ENCODE data around the gene SELENOO.

Gene SELENOO

DNA sequence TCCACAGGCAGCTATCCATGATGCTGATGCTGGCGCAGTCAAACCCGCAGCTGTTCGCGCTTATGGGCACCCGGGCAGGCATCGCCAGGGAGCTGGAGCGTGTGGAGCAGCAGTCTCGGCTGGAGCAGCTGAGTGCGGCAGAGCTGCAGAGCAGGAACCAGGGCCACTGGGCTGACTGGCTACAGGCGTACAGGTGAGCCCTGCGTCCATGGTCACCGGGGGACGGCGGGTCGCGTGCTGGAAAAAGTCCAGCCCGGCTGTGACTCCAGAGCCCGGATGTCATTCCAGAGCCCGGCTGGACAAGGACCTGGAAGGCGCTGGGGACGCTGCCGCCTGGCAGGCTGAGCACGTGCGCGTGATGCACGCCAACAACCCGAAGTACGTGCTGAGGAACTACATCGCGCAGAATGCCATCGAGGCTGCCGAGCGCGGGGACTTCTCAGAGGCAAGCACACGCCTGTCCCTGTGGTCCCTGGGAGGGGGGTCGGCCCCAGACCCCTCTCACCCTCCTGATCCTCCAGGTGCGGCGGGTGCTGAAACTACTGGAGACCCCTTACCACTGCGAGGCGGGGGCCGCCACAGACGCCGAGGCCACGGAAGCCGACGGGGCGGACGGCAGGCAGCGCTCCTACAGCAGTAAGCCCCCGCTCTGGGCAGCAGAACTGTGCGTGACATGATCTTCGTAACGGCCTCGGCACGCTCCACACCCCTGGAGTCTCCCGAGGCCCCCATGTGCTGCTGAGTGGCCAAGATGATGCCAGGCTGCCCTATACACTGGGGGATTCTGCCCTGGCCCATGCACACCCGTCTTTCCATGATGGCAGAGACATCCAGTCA is 16.1 kb downstream of the SELENOO start:
- no peaks in the 10 kb centered on the region for H3K9me2 ChIP-seq (replicated peaks; ENCODE audit: control insufficient read depth, low read length)
- H3K4me1 ChIP-seq (ENCODE audit: control insufficient read depth, low read length) = no peaks in the 10 kb centered on the region

GRCh38 chr22:50217543-50218152 is 16.8 kb downstream of the SELENOO start:
- peaks cover 93% of the 10 kb centered on the region for H3K36me3 ChIP-seq (ENCODE audit: control insufficient read depth, low read length)
- no peak overlapping the region for H3K4me2 ChIP-seq (ENCODE audit: low read length)
- H3F3A ChIP-seq (ENCODE audit: control insufficient read depth, insufficient read depth) = no peaks in the 10 kb centered on the region
- TF ChIP-seq CTCF (IDR thresholded peaks at IDR 0.05; ENCODE audit: low read depth, low read length, poor library complexity, severe bottlenecking) (no peak), EZH2phosphoT487 (IDR thresholded peaks at IDR 0.05; ENCODE audit: borderline replicate concordance, low read length) (no peak)
- no peak overlapping the region for H3K27ac ChIP-seq (ENCODE audit: low read depth, low read length)
- peaks cover 32% of the 10 kb centered on the region for H3K79me2 ChIP-seq (ENCODE audit: control insufficient read depth, low read length)
- no peaks in the 10 kb centered on the region for H3K4me1 ChIP-seq (ENCODE audit: control insufficient read depth, low read length)
- H3K9me3 ChIP-seq (ENCODE audit: control insufficient read depth, insufficient read depth, low read length) = no peaks in the 10 kb centered on the region
- H4K20me1 ChIP-seq (ENCODE audit: control insufficient read depth, insufficient read depth, low read depth, low read length) = no peaks in the 10 kb centered on the region
- no peak overlapping the region for H3K4me3 ChIP-seq (ENCODE audit: low read length)
- no peaks in the 10 kb centered on the region for H3K9me2 ChIP-seq (replicated peaks; ENCODE audit: control insufficient read depth, low read length)
- no peaks in the 10 kb centered on the region for H3K27me3 ChIP-seq (ENCODE audit: control insufficient read depth, low read length)

More for the DNA sequence above, 16.1 kb downstream of the SELENOO start:
- Histone ChIP-seq H3K79me2 (ENCODE audit: control insufficient read depth, low read length) (peaks cover 40% of the 10 kb centered on the region), H3K4me2 (ENCODE audit: low read length) (no peak overlapping the region), H3K27me3 (ENCODE audit: control insufficient read depth, low read length) (no peaks in the 10 kb centered on the region), H3K27ac (ENCODE audit: low read depth, low read length) (no peak overlapping the region), H4K20me1 (ENCODE audit: control insufficient read depth, insufficient read depth, low read depth, low read length) (peaks cover 3% of the 10 kb centered on the region; the same call in 1 of the 2 replicates), H3K9me3 (ENCODE audit: control insufficient read depth, insufficient read depth, low read length) (no peaks in the 10 kb centered on the region), H3K4me3 (ENCODE audit: low read length) (no peak overlapping the region), H3F3A (ENCODE audit: control insufficient read depth, insufficient read depth) (no peaks in the 10 kb centered on the region), H3K36me3 (ENCODE audit: control insufficient read depth, low read length) (peaks cover 93% of the 10 kb centered on the region)
- TF ChIP-seq EZH2phosphoT487 (IDR thresholded peaks at IDR 0.05; ENCODE audit: borderline replicate concordance, low read length) = no peak
- TF ChIP-seq CTCF (IDR thresholded peaks at IDR 0.05; ENCODE audit: low read depth, low read length, poor library complexity, severe bottlenecking) = no peak

GRCh38 chr22:50218153-50218995 is 17.6 kb downstream of the SELENOO start:
- Histone ChIP-seq H3K9me3 (ENCODE audit: control insufficient read depth, insufficient read depth, low read length) (no peaks in the 10 kb centered on the region), H3K27me3 (ENCODE audit: control insufficient read depth, low read length) (no peaks in the 10 kb centered on the region), H3K4me3 (ENCODE audit: low read length) (no peak overlapping the region), H3K9me2 (replicated peaks; ENCODE audit: control insufficient read depth, low read length) (no peaks in the 10 kb centered on the region), H3K27ac (ENCODE audit: low read depth, low read length) (no peak overlapping the region), H3K4me2 (ENCODE audit: low read length) (no peak overlapping the region), H3K4me1 (ENCODE audit: control insufficient read depth, low read length) (no peaks in the 10 kb centered on the region), H3K36me3 (ENCODE audit: control insufficient read depth, low read length) (peaks cover 92% of the 10 kb centered on the region), H3F3A (ENCODE audit: control insufficient read depth, insufficient read depth) (no peaks in the 10 kb centered on the region), H4K20me1 (ENCODE audit: control insufficient read depth, insufficient read depth, low read depth, low read length) (no peaks in the 10 kb centered on the region), H3K79me2 (ENCODE audit: control insufficient read depth, low read length) (peaks cover 25% of the 10 kb centered on the region)
- no peak for TF ChIP-seq CTCF (IDR thresholded peaks at IDR 0.05; ENCODE audit: low read depth, low read length, poor library complexity, severe bottlenecking)
- TF ChIP-seq EZH2phosphoT487 (IDR thresholded peaks at IDR 0.05; ENCODE audit: borderline replicate concordance, low read length) = no peak
